ENCODE results near the gene EVA1A. TPM values are rescaled to one million over a fixed set of nuclear protein-coding genes. Genes with fewer than 3 reads are reported as not detected.

Gene EVA1A
- total RNA-seq, 2 donors from 2014 or later: 1.2 to 1.8 TPM

DNA sequence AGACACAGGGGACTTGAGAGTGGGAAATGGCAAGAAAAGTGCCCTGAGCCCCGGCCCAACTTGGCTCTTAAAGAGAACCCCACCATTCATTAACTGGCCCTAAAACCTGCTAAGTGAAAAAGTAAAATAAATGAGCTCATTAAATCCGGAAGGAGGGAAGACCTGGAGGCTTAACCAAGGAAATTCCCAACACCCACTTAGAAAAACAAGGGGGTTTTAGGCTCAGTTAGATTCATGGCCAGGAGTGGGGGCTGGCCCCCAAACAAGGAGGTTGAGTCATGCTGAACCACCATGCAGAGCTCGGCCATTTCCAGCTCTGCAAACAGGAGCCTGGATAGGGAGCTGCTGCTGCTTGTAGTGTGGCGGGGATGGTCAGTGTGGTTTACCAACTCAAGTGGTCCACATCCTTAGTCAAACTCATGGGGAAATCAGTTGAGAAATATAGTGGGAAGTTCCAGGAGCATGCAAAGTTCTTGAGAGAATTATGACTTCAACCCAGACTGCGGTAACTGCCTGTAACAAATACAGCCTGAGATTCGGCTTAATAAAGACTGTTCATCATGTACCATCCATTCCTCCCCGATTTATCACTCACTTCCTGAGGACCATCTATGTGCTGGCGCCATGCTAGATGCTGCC, 46.1 kb upstream of the EVA1A start:
- peaks cover 14% of the 10 kb centered on the region for H3K4me1 Mint-ChIP-seq
- H3K9ac ChIP-seq (ENCODE audit: extremely low read depth, low read length, poor library complexity, severe bottlenecking): no peak overlapping the region

DNA sequence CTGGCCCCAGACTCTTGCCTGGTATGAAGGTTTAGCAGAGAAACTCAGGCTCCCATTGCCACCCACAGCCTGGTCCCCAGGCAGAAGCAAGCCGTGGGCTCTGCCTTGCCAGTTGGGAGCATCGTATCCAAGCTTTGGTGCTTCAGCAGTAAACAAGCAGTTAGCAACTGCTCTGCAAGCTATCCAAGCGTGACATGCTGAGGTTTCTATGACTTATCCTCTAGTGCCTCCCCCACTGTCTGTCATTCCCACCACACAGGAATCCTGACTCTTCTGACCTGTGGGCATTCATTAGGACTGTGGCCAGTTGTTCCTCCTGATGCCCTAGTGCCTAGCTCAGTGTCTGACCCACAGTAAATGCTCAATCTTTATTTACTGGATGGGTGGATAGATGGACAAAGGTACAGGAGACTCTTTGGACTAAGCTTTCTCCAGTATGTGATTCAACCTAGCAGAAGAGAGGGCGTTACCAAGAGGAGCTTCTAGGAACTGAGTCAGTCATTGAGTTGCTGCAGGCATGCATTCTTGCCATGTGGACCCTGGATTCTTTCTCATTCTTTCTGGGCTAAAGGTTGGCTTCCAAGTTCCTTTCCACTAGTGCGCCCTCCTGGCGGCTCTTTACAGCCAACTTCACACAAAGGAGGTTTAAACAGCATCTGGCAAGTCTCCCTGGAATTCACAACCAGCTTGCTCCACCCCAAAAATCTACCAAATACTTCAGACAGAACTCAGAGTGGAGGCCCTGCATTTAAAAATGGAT, 45.2 kb upstream of the EVA1A start:
- Mint-ChIP-seq H3K9me3 (no peaks in the 10 kb centered on the region), H3K4me3 (no peak overlapping the region), H3K36me3 (ENCODE audit: low read depth) (no peaks in the 10 kb centered on the region), H3K4me1 (peaks cover 14% of the 10 kb centered on the region), H3K27me3 (ENCODE audit: insufficient read depth) (peaks cover 38% of the 10 kb centered on the region), H3K27ac (no peak overlapping the region)
- Histone ChIP-seq H3K4me1 (ENCODE audit: control insufficient read depth, insufficient read depth, low read length) (no peaks in the 10 kb centered on the region), H3K9ac (ENCODE audit: extremely low read depth, low read length, poor library complexity, severe bottlenecking) (no peak overlapping the region), H3K27ac (ENCODE audit: low read depth, low read length) (no peak overlapping the region), H3K4me3 (ENCODE audit: low read length) (no peak overlapping the region), H3K36me3 (ENCODE audit: control insufficient read depth, insufficient read depth, low read length) (no peaks in the 10 kb centered on the region), H3K27me3 (ENCODE audit: control insufficient read depth, insufficient read depth, low read length, poor library complexity, severe bottlenecking) (peaks cover 10% of the 10 kb centered on the region), H3K9me3 (ENCODE audit: control insufficient read depth, low read length) (no peaks in the 10 kb centered on the region)
- DNase-seq: peak; percentile 57
- 86 to 90% methylated on average over 6 of the region's 6 CpGs for WGBS, 2 experiments (ENCODE audit: insufficient coverage in 1 of 2, insufficient read length in 1 of 2)
- TF ChIP-seq, protein P1, sequence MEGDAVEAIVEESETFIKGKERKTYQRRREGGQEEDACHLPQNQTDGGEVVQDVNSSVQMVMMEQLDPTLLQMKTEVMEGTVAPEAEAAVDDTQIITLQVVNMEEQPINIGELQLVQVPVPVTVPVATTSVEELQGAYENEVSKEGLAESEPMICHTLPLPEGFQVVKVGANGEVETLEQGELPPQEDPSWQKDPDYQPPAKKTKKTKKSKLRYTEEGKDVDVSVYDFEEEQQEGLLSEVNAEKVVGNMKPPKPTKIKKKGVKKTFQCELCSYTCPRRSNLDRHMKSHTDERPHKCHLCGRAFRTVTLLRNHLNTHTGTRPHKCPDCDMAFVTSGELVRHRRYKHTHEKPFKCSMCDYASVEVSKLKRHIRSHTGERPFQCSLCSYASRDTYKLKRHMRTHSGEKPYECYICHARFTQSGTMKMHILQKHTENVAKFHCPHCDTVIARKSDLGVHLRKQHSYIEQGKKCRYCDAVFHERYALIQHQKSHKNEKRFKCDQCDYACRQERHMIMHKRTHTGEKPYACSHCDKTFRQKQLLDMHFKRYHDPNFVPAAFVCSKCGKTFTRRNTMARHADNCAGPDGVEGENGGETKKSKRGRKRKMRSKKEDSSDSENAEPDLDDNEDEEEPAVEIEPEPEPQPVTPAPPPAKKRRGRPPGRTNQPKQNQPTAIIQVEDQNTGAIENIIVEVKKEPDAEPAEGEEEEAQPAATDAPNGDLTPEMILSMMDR (conservative IDR thresholded peaks at IDR 0.05): peak; percentile 39

More for the DNA sequence above, 46.1 kb upstream of the EVA1A start:
- H3K4me3 Mint-ChIP-seq: no peak overlapping the region
- H3K9me3 Mint-ChIP-seq: no peaks in the 10 kb centered on the region
- H3K27ac ChIP-seq (ENCODE audit: low read depth, low read length): no peak overlapping the region
- H3K27ac Mint-ChIP-seq: no peak overlapping the region
- DNase-seq: no peak
- WGBS, 2 experiments (ENCODE audit: insufficient coverage in 1 of 2, insufficient read length in 1 of 2): 90 to 93% methylated on average over 4 to 8 of the region's 8 CpGs
- H3K4me1 ChIP-seq (ENCODE audit: control insufficient read depth, insufficient read depth, low read length): no peaks in the 10 kb centered on the region
- H3K27me3 Mint-ChIP-seq (ENCODE audit: insufficient read depth): peaks cover 41% of the 10 kb centered on the region
- no peak overlapping the region for H3K4me3 ChIP-seq (ENCODE audit: low read length)
- H3K36me3 ChIP-seq (ENCODE audit: control insufficient read depth, insufficient read depth, low read length): no peaks in the 10 kb centered on the region
- peaks cover 10% of the 10 kb centered on the region for H3K27me3 ChIP-seq (ENCODE audit: control insufficient read depth, insufficient read depth, low read length, poor library complexity, severe bottlenecking)
- H3K9me3 ChIP-seq (ENCODE audit: control insufficient read depth, low read length): no peaks in the 10 kb centered on the region
- no peaks in the 10 kb centered on the region for H3K36me3 Mint-ChIP-seq (ENCODE audit: low read depth)
- TF ChIP-seq, protein P1 (conservative IDR thresholded peaks at IDR 0.05): no peak

DNA sequence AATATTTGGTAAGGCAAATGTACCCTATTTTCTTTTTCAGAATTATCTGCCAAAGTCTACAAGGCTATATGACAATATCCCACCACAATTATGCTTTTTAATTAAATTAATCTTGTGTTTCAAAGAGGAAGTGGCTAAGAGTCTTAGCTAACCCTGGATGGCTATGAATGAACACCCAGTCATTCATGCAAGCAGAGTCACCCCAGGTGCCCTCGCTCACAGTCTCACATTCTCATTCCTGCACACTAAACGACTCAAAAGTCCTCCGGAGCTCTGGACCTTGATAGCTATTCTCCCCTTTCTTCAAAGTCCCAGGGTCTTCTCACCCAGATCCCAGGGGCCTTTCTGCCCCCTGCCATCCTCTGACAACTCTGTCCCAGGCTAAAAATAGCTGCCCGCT, 43.7 kb upstream of the EVA1A start:
- TF ChIP-seq, protein P1 (conservative IDR thresholded peaks at IDR 0.05): no peak
- H3K9me3 ChIP-seq (ENCODE audit: control insufficient read depth, low read length): no peaks in the 10 kb centered on the region
- Mint-ChIP-seq H3K27me3 (ENCODE audit: insufficient read depth) (peaks cover 26% of the 10 kb centered on the region), H3K4me1 (peaks cover 14% of the 10 kb centered on the region), H3K9me3 (no peaks in the 10 kb centered on the region), H3K4me3 (no peak overlapping the region), H3K36me3 (ENCODE audit: low read depth) (no peaks in the 10 kb centered on the region), H3K27ac (no peak overlapping the region)
- H3K27me3 ChIP-seq (ENCODE audit: control insufficient read depth, insufficient read depth, low read length, poor library complexity, severe bottlenecking): peaks cover under 1% of the 10 kb centered on the region
- no peak for DNase-seq
- no peak overlapping the region for H3K27ac ChIP-seq (ENCODE audit: low read depth, low read length)
- H3K4me1 ChIP-seq (ENCODE audit: control insufficient read depth, insufficient read depth, low read length): no peaks in the 10 kb centered on the region
- no peak overlapping the region for H3K4me3 ChIP-seq (ENCODE audit: low read length)
- H3K9ac ChIP-seq (ENCODE audit: extremely low read depth, low read length, poor library complexity, severe bottlenecking): no peak overlapping the region
- WGBS, 2 experiments (ENCODE audit: insufficient coverage in 1 of 2, insufficient read length in 1 of 2): 92 to 100% methylated on average over 1 to 4 of the region's 4 CpGs
- H3K36me3 ChIP-seq (ENCODE audit: control insufficient read depth, insufficient read depth, low read length): no peaks in the 10 kb centered on the region
